Measurements from ENCODE around the gene ABI2.

DNA sequence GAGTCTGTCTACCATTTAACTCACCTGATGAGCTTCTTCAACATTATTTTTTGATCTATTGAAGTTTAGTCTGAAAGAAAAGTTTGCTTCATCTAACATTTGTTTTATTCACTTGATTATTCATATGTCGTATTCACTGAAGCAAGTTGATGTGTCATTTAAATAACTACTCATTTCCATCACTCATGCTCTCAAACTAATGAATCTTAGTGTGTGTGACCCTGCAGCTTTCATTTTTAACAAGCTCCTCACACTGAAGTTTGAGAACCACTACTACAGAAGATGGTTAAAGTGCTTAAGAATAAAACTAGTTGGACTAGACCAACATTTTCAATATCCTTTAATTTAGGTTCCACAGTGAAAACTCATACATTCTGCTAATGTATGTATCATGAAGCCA is 1.8 kb upstream of the ABI2 start:
- TF ChIP-seq YY1 (IDR thresholded peaks at IDR 0.05; ENCODE audit: low read depth) (no peak), ZBTB7A (IDR thresholded peaks at IDR 0.05; ENCODE audit: low read depth) (no peak)

Measured in Ishikawa (cell line).